Measurements from ENCODE around the gene CELA1. TPM values are rescaled to one million over a fixed set of nuclear protein-coding genes. Genes with fewer than 3 reads are reported as not detected.

Gene CELA1
- not detected for total RNA-seq (2021; ENCODE audit: unreplicated experiment)
- not detected in 2 replicates for polyA plus RNA-seq (2012)
- not detected for Bru-seq, nascent RNA
- not detected for BruChase-seq, experiment 1, labeled RNA remaining after a 6-hour chase
- BruChase-seq, experiment 2, labeled RNA remaining after a 2-hour chase: not detected
- long read RNA-seq: 0 reads

- ChIA-PET POLR2A (no interaction called here), RAD21 (ENCODE audit: low non-redundant PET in 1 of 2, low total read pairs in 2 of 2, uncharacterized antibody in 2 of 2, unreplicated experiment in 2 of 2) (no interaction called here), CTCF (no interaction called here)
- Histone ChIP-seq H3K4me3 (replicated peaks in 1 of 2; ENCODE audit: low read depth in 1 of 2, low read length in 2 of 2) (no peak within 1 kb of the TSS), H3K9me3 (ENCODE audit: control insufficient read depth in 1 of 2, insufficient read depth in 1 of 2, low read depth in 1 of 2, low read length in 2 of 2) (no peaks in the 10 kb centered on the region), H3K36me3 (ENCODE audit: control insufficient read depth in 1 of 2, insufficient read depth in 2 of 2, low read length in 2 of 2) (no peaks in the 10 kb centered on the region), H3K27ac (ENCODE audit: low read depth, low read length) (no peak within 1 kb of the TSS), H3K4me1 (ENCODE audit: control insufficient read depth in 1 of 2, insufficient read depth in 2 of 2, low read length in 2 of 2) (peaks cover 0 to 9% of the 10 kb centered on the region in 2 experiments; a peak in 2 of 4 replicates), H3K9ac (ENCODE audit: low read length) (no peak within 1 kb of the TSS), H3K9me2 (ENCODE audit: insufficient read depth) (no peaks in the 10 kb centered on the region), H3K4me2 (ENCODE audit: low read length) (no peak within 1 kb of the TSS), H2AFZ (ENCODE audit: low read depth, low read length, poor library complexity, severe bottlenecking) (no peak within 1 kb of the TSS), H3K79me2 (ENCODE audit: insufficient read depth, low read length) (no peaks in the 10 kb centered on the region), H4K20me1 (ENCODE audit: insufficient read depth) (no peaks in the 10 kb centered on the region), H3K27me3 (ENCODE audit: insufficient read depth, low read length) (no peaks in the 10 kb centered on the region)
- DNase-seq (ENCODE audit: low read depth, low spot score) (no peak), ATAC-seq (no peak)
- TF ChIP-seq SRF (IDR thresholded peaks at IDR 0.05; ENCODE audit: low read depth) (no peak), CEBPB (IDR thresholded peaks at IDR 0.05; ENCODE audit: low read depth) (no peak), POLR2A (IDR thresholded peaks at IDR 0.05; ENCODE audit: borderline replicate concordance, extremely low read depth, insufficient read depth, insufficient read length) (no peak), ELF1 (IDR thresholded peaks at IDR 0.05; ENCODE audit: borderline replicate concordance, low read depth) (no peak), EZH2 (IDR thresholded peaks at IDR 0.05) (no peak), SP1 (IDR thresholded peaks at IDR 0.05; ENCODE audit: low read depth) (no peak), ZNF274 (IDR thresholded peaks at IDR 0.05; ENCODE audit: low read depth, low read length) (no peak), CBX3 (IDR thresholded peaks at IDR 0.05; ENCODE audit: low read depth) (no peak), FOSL1 (IDR thresholded peaks at IDR 0.05; ENCODE audit: low read depth) (no peak), POLR2AphosphoS5 (IDR thresholded peaks at IDR 0.05; ENCODE audit: low read depth, low read length) (no peak), EZH2phosphoT487 (IDR thresholded peaks at IDR 0.05; ENCODE audit: borderline replicate concordance) (no peak), TCF7L2 (IDR thresholded peaks at IDR 0.05; ENCODE audit: borderline replicate concordance, extremely low read depth, insufficient read depth, insufficient read length) (no peak)
- TF ChIP-seq, protein P1, sequence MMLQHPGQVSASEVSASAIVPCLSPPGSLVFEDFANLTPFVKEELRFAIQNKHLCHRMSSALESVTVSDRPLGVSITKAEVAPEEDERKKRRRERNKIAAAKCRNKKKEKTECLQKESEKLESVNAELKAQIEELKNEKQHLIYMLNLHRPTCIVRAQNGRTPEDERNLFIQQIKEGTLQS (IDR thresholded peaks at IDR 0.05): no peak
- TF ChIP-seq, protein P2, sequence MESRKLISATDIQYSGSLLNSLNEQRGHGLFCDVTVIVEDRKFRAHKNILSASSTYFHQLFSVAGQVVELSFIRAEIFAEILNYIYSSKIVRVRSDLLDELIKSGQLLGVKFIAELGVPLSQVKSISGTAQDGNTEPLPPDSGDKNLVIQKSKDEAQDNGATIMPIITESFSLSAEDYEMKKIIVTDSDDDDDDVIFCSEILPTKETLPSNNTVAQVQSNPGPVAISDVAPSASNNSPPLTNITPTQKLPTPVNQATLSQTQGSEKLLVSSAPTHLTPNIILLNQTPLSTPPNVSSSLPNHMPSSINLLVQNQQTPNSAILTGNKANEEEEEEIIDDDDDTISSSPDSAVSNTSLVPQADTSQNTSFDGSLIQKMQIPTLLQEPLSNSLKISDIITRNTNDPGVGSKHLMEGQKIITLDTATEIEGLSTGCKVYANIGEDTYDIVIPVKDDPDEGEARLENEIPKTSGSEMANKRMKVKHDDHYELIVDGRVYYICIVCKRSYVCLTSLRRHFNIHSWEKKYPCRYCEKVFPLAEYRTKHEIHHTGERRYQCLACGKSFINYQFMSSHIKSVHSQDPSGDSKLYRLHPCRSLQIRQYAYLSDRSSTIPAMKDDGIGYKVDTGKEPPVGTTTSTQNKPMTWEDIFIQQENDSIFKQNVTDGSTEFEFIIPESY (IDR thresholded peaks at IDR 0.05; ENCODE audit: extremely low read depth, insufficient replicate concordance, low read length): no peak
- TF ChIP-seq, protein P3, sequence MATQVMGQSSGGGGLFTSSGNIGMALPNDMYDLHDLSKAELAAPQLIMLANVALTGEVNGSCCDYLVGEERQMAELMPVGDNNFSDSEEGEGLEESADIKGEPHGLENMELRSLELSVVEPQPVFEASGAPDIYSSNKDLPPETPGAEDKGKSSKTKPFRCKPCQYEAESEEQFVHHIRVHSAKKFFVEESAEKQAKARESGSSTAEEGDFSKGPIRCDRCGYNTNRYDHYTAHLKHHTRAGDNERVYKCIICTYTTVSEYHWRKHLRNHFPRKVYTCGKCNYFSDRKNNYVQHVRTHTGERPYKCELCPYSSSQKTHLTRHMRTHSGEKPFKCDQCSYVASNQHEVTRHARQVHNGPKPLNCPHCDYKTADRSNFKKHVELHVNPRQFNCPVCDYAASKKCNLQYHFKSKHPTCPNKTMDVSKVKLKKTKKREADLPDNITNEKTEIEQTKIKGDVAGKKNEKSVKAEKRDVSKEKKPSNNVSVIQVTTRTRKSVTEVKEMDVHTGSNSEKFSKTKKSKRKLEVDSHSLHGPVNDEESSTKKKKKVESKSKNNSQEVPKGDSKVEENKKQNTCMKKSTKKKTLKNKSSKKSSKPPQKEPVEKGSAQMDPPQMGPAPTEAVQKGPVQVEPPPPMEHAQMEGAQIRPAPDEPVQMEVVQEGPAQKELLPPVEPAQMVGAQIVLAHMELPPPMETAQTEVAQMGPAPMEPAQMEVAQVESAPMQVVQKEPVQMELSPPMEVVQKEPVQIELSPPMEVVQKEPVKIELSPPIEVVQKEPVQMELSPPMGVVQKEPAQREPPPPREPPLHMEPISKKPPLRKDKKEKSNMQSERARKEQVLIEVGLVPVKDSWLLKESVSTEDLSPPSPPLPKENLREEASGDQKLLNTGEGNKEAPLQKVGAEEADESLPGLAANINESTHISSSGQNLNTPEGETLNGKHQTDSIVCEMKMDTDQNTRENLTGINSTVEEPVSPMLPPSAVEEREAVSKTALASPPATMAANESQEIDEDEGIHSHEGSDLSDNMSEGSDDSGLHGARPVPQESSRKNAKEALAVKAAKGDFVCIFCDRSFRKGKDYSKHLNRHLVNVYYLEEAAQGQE (IDR thresholded peaks at IDR 0.05; ENCODE audit: low read depth): no peak
- intact Hi-C loops (cut with micrococcal nuclease): loop anchor here (10.0 kb wide), 1 partner anchor 842 kb away; the partner anchor contains the start of gene DIP2B
- no TSS peak for BruUV-seq (replicated peaks)
These were observed at the start of gene CELA1 for GRCh38 chr12:51346581-51346980. TSS of gene CELA1 (minus strand) at chr12:51346679. CDS start at chr12:51346638, 41 bp downstream.
